ENCODE data around the gene KLHL33. TPM values are rescaled to one million over a fixed set of nuclear protein-coding genes. Genes with fewer than 3 reads are reported as not detected.

KLHL33 gene
- total and polyA plus RNA-seq, 2 donors (not counting 3 experiments of a cell fraction or from before 2014, with no cell fraction given), result not detected

- peak overlapping the region in 1 of 3 experiments; percentile 20 for H3K4me3 ChIP-seq (replicated peaks in 1 of 3; ENCODE audit: insufficient read depth in 1 of 3, low read depth in 1 of 3, low read length in 3 of 3)
- H3K36me3 ChIP-seq (ENCODE audit: control insufficient read depth in 2 of 2, extremely low read depth in 1 of 2, insufficient read depth in 2 of 2, low read length in 2 of 2), result peaks cover 27 to 31% of the 10 kb centered on the region in 2 experiments
- no peaks in the 10 kb centered on the region for H3K9me3 ChIP-seq (replicated peaks; ENCODE audit: control insufficient read depth, insufficient read depth, low read length)
- TF ChIP-seq GATA2 (IDR thresholded peaks at IDR 0.05; ENCODE audit: insufficient read depth, insufficient read length, low read depth, low read length), result peak; percentile 95
- no peak for TF ChIP-seq MYC (IDR thresholded peaks at IDR 0.05; ENCODE audit: low read depth, low read length)
- peak; percentile 72 for TF ChIP-seq POLR2AphosphoS5 (IDR thresholded peaks at IDR 0.05; ENCODE audit: insufficient read depth, low read depth, low read length)
- TF ChIP-seq JUN (IDR thresholded peaks at IDR 0.05; ENCODE audit: borderline replicate concordance, insufficient read depth, insufficient read length, low read depth), result no peak
- peak; percentile 68 for TF ChIP-seq POLR2A (IDR thresholded peaks at IDR 0.05; ENCODE audit: low read depth, low read length)
- FAIRE-seq, result peak; percentile 94
- H3K9me1 ChIP-seq (replicated peaks; ENCODE audit: control insufficient read depth, extremely low read depth, insufficient read depth, low read length), result no peaks in the 10 kb centered on the region
- H2AFZ ChIP-seq (ENCODE audit: low read depth, low read length), result no peak overlapping the region
- no peaks in the 10 kb centered on the region for H4K20me1 ChIP-seq (replicated peaks; ENCODE audit: control insufficient read depth, extremely low read depth, insufficient read depth, low read length)
- peak overlapping the region; percentile 19 for H3K9ac ChIP-seq (replicated peaks; ENCODE audit: extremely low read depth, insufficient read depth, low read length)
- peak overlapping the region; percentile 77 for H3K27ac ChIP-seq (ENCODE audit: insufficient read depth, low read depth, low read length)
- H3K4me1 ChIP-seq (ENCODE audit: control insufficient read depth, extremely low read depth, insufficient read depth, low read length), result peaks cover 28% of the 10 kb centered on the region
- DNase-seq (ENCODE audit: low read depth, low spot score), result peak; percentile 69
- peak overlapping the region; percentile 74 for H3K4me2 ChIP-seq (ENCODE audit: insufficient read depth, low read length)
- peaks cover 29% of the 10 kb centered on the region for H3K79me2 ChIP-seq (ENCODE audit: control insufficient read depth, insufficient read depth, low read length)
- H3K27me3 ChIP-seq (ENCODE audit: control insufficient read depth in 2 of 2, insufficient read depth in 2 of 2, low read length in 2 of 2), result no peaks in the 10 kb centered on the region
- POLR2A ChIA-PET, result no interaction called here
- BruUV-seq (replicated peaks), result no TSS peak
- intact Hi-C loops (cut with micrococcal nuclease), result loop anchor here (1.0 to 2.0 kb wide), 6 partner anchors 8 to 129 kb away; partner anchors contain the start of gene PNP
- dilution Hi-C loops (cut with MboI; ENCODE audit: extremely low pct_ligation_motif_present, low sequenced_read_pairs), result loop anchor here (10.0 kb wide), 1 partner anchor 123 kb away; no protein-coding TSS in a partner anchor
- CTCF ChIA-PET, result interaction anchor here (0.8 to 3.2 kb wide), 5 partner anchors 9 to 62 kb away, joined by 3 to 13 read pairs (median 5); partner anchors contain the start of genes APEX1, OSGEP and PIP4P1
These were observed 41.4 kb upstream of the KLHL33 start for GRCh38 chr14:20477211-20477876.

- FAIRE-seq (no peak), DNase-seq (ENCODE audit: low read depth, low spot score) (no peak)
- Histone ChIP-seq H3K4me3 (replicated peaks in 1 of 3; ENCODE audit: insufficient read depth in 1 of 3, low read depth in 1 of 3, low read length in 3 of 3) (peak overlapping the region in 1 of 3 experiments; percentile 12), H3K27ac (ENCODE audit: insufficient read depth, low read depth, low read length) (peak overlapping the region; percentile 77), H3K4me2 (ENCODE audit: insufficient read depth, low read length) (peak overlapping the region; percentile 74), H4K20me1 (replicated peaks; ENCODE audit: control insufficient read depth, extremely low read depth, insufficient read depth, low read length) (no peaks in the 10 kb centered on the region), H3K79me2 (ENCODE audit: control insufficient read depth, insufficient read depth, low read length) (peaks cover 35% of the 10 kb centered on the region), H3K9me3 (replicated peaks; ENCODE audit: control insufficient read depth, insufficient read depth, low read length) (no peaks in the 10 kb centered on the region), H3K9me1 (replicated peaks; ENCODE audit: control insufficient read depth, extremely low read depth, insufficient read depth, low read length) (no peaks in the 10 kb centered on the region), H2AFZ (ENCODE audit: low read depth, low read length) (no peak overlapping the region), H3K27me3 (ENCODE audit: control insufficient read depth in 2 of 2, insufficient read depth in 2 of 2, low read length in 2 of 2) (no peaks in the 10 kb centered on the region), H3K4me1 (ENCODE audit: control insufficient read depth, extremely low read depth, insufficient read depth, low read length) (peaks cover 32% of the 10 kb centered on the region), H3K36me3 (ENCODE audit: control insufficient read depth in 2 of 2, extremely low read depth in 1 of 2, insufficient read depth in 2 of 2, low read length in 2 of 2) (peaks cover 27 to 34% of the 10 kb centered on the region in 2 experiments), H3K9ac (replicated peaks; ENCODE audit: extremely low read depth, insufficient read depth, low read length) (peak overlapping the region; percentile 19)
- dilution Hi-C loops (cut with MboI; ENCODE audit: extremely low pct_ligation_motif_present, low sequenced_read_pairs), result loop anchor here (10.0 kb wide), 1 partner anchor 122 kb away; no protein-coding TSS in a partner anchor
- TSS peak; percentile 78 for BruUV-seq (replicated peaks)
- POLR2A ChIA-PET, result interaction anchor here (0.7 to 1.3 kb wide), 2 partner anchors 21 to 64 kb away, joined by 3 to 4 read pairs; partner anchors contain the start of gene APEX1
- CTCF ChIA-PET, result interaction anchor here (1.3 to 3.2 kb wide), 4 partner anchors 15 to 128 kb away, joined by 3 to 13 read pairs (median 6); partner anchors contain the start of genes APEX1, OSGEP and PIP4P1
- no peak for TF ChIP-seq POLR2A (IDR thresholded peaks at IDR 0.05; ENCODE audit: low read depth, low read length)
- no peak for TF ChIP-seq EZH2 (IDR thresholded peaks at IDR 0.05; ENCODE audit: borderline replicate concordance, low read depth, low read length, severe bottlenecking)
- TF ChIP-seq CTCF (IDR thresholded peaks at IDR 0.05; ENCODE audit: extremely low read depth in 1 of 2, insufficient read depth in 1 of 2, low read depth in 1 of 2, low read length in 2 of 2), result no peak
- no peak for TF ChIP-seq JUN (IDR thresholded peaks at IDR 0.05; ENCODE audit: borderline replicate concordance, insufficient read depth, insufficient read length, low read depth)
- no peak for TF ChIP-seq POLR2AphosphoS5 (IDR thresholded peaks at IDR 0.05; ENCODE audit: insufficient read depth, low read depth, low read length)
- no peak for TF ChIP-seq MAX (IDR thresholded peaks at IDR 0.05; ENCODE audit: insufficient read depth, insufficient read length)
- no peak for TF ChIP-seq GATA2 (IDR thresholded peaks at IDR 0.05; ENCODE audit: insufficient read depth, insufficient read length, low read depth, low read length)
- TF ChIP-seq MYC (IDR thresholded peaks at IDR 0.05; ENCODE audit: low read depth, low read length), result no peak
- TF ChIP-seq FOS (IDR thresholded peaks at IDR 0.05; ENCODE audit: borderline replicate concordance, insufficient read depth, low read length), result no peak
- intact Hi-C loops (cut with micrococcal nuclease), result loop anchor here (1.0 to 2.0 kb wide), 6 partner anchors 7 to 130 kb away; partner anchors contain the start of gene PNP
These were observed 40.8 kb upstream of the KLHL33 start for GRCh38 chr14:20476776-20477175.
